DOHH2 (cell line): ENCODE data around the gene ZNF410.

Experiments
- H3F3A ChIP-seq: fragments of 200-600 bp; sonication (generic), shearing (Covaris generic); 2 replicates; pipeline ENCODE4 v1.6.0; 2016; ENCODE audit warnings: antibody characterized with exemption, mild to moderate bottlenecking; ENCODE audit not compliant: control insufficient read depth, insufficient read depth
- H3K27ac ChIP-seq: fragments of 200-600 bp; sonication (generic); 2 replicates; pipeline ENCODE4 v1.5.1; 2014; ENCODE audit warnings: low read depth, mild to moderate bottlenecking, low read length, moderate library complexity
- H3K27me3 ChIP-seq: fragments of 200-600 bp; sonication (generic); 2 replicates; pipeline ENCODE4 v1.6.1; 2014; ENCODE audit warnings: mild to moderate bottlenecking, low read length, mixed read lengths; ENCODE audit not compliant: control insufficient read depth
- H3K36me3 ChIP-seq: fragments of 200-600 bp; sonication (generic); 2 replicates; pipeline ENCODE4 v1.6.1; 2014; ENCODE audit warnings: mild to moderate bottlenecking, low read length, moderate library complexity, mixed read lengths; ENCODE audit not compliant: control insufficient read depth
- H3K4me1 ChIP-seq: fragments of 200-600 bp; sonication (generic); 2 replicates; pipeline ENCODE4 v1.6.1; 2014; ENCODE audit warnings: mild to moderate bottlenecking, low read length, mixed read lengths; ENCODE audit not compliant: control insufficient read depth
- H3K4me2 ChIP-seq: fragments of 200-600 bp; sonication (generic); 2 replicates; pipeline ENCODE4 v1.6.0; 2014; ENCODE audit warnings: mild to moderate bottlenecking, low read length, moderate library complexity
- H3K4me3 ChIP-seq: fragments of 200-600 bp; sonication (generic); 2 replicates; pipeline ENCODE4 v1.5.1; 2014; ENCODE audit warnings: mild to moderate bottlenecking, low read length, mixed read lengths
- H3K79me2 ChIP-seq: fragments of 200-600 bp; sonication (generic); 2 replicates; pipeline ENCODE4 v1.6.1; 2014; ENCODE audit warnings: mild to moderate bottlenecking, low read length, mixed read lengths; ENCODE audit not compliant: control insufficient read depth
- H3K9me2 ChIP-seq: fragments of 200-600 bp; sonication (generic); replicated peaks from 2 replicates; pipeline ENCODE4 v1.6.1; 2014; ENCODE audit warnings: mild to moderate bottlenecking, low read length, mixed read lengths; ENCODE audit not compliant: control insufficient read depth
- H3K9me3 ChIP-seq: fragments of 200-600 bp; sonication (generic); 2 replicates; pipeline ENCODE4 v1.6.1; 2014; ENCODE audit warnings: antibody characterized with exemption, low read length, mixed read lengths; ENCODE audit not compliant: control insufficient read depth, insufficient read depth
- H4K20me1 ChIP-seq: fragments of 200-600 bp; sonication (generic); 2 replicates; pipeline ENCODE4 v1.6.0; 2014; ENCODE audit warnings: low read depth, mild to moderate bottlenecking, antibody characterized with exemption, low read length, moderate library complexity; ENCODE audit not compliant: control insufficient read depth, insufficient read depth
- CTCF ChIP-seq: fragments of 200-600 bp; sonication (generic); IDR thresholded peaks from one replicate; pipeline ENCODE4 v1.5.1; 2014; ENCODE audit warnings: antibody characterized with exemption, mild to moderate bottlenecking, low read depth, low read length; ENCODE audit not compliant: poor library complexity, severe bottlenecking
- EZH2phosphoT487 ChIP-seq: fragments of 200-600 bp; sonication (generic); IDR thresholded peaks from 2 replicates; pipeline ENCODE4 v1.6.1; 2017; ENCODE audit warnings: borderline replicate concordance, mild to moderate bottlenecking, antibody characterized with exemption, low read length, moderate library complexity, mixed read lengths

ZNF410 gene

GRCh38 chr14:73896521-73896920 lies 9.9 kb downstream of the ZNF410 start:
- no peaks in the 10 kb centered on the region for H3K4me1 ChIP-seq
- peaks cover 17% of the 10 kb centered on the region for H3K79me2 ChIP-seq
- H4K20me1 ChIP-seq, result no peaks in the 10 kb centered on the region
- H3F3A ChIP-seq, result peaks cover 3% of the 10 kb centered on the region; the same call in 1 of the 2 replicates
- no peaks in the 10 kb centered on the region for H3K27me3 ChIP-seq
- no peak overlapping the region for H3K4me3 ChIP-seq
- no peak overlapping the region for H3K4me2 ChIP-seq
- TF ChIP-seq CTCF, result no peak
- no peak for TF ChIP-seq EZH2phosphoT487
- no peaks in the 10 kb centered on the region for H3K9me3 ChIP-seq
- no peaks in the 10 kb centered on the region for H3K9me2 ChIP-seq
- H3K27ac ChIP-seq, result no peak overlapping the region
- peaks cover 80% of the 10 kb centered on the region for H3K36me3 ChIP-seq

GRCh38 chr14:73903028-73903427 lies 16.4 kb downstream of the ZNF410 start:
- no peaks in the 10 kb centered on the region for H3K4me1 ChIP-seq
- H3K9me2 ChIP-seq, result no peaks in the 10 kb centered on the region
- no peaks in the 10 kb centered on the region for H3F3A ChIP-seq
- no peaks in the 10 kb centered on the region for H3K79me2 ChIP-seq
- H3K36me3 ChIP-seq, result peaks cover 71% of the 10 kb centered on the region
- H3K4me2 ChIP-seq, result no peak overlapping the region
- no peaks in the 10 kb centered on the region for H3K9me3 ChIP-seq
- H3K27ac ChIP-seq, result no peak overlapping the region
- H4K20me1 ChIP-seq, result no peaks in the 10 kb centered on the region
- H3K4me3 ChIP-seq, result no peak overlapping the region
- no peaks in the 10 kb centered on the region for H3K27me3 ChIP-seq
- TF ChIP-seq CTCF (no peak), EZH2phosphoT487 (no peak)

GRCh38 chr14:73909681-73910080 lies 23.0 kb downstream of the ZNF410 start:
- H3K27me3 ChIP-seq, result no peaks in the 10 kb centered on the region
- H3K79me2 ChIP-seq, result peaks cover 2% of the 10 kb centered on the region; the same call in 1 of the 2 replicates
- no peak overlapping the region for H3K4me3 ChIP-seq
- H3F3A ChIP-seq, result peaks cover 5% of the 10 kb centered on the region; the same call in 1 of the 2 replicates
- TF ChIP-seq CTCF, result no peak
- no peak for TF ChIP-seq EZH2phosphoT487
- H3K4me1 ChIP-seq, result no peaks in the 10 kb centered on the region
- H3K9me3 ChIP-seq, result no peaks in the 10 kb centered on the region
- H3K4me2 ChIP-seq, result no peak overlapping the region
- no peaks in the 10 kb centered on the region for H3K9me2 ChIP-seq
- H3K36me3 ChIP-seq, result peaks cover 83% of the 10 kb centered on the region
- no peaks in the 10 kb centered on the region for H4K20me1 ChIP-seq
- no peak overlapping the region for H3K27ac ChIP-seq
